ENCODE data around the gene PIH1D1. TPM values are rescaled to one million over a fixed set of nuclear protein-coding genes. Genes with fewer than 3 reads are reported as not detected.

The PIH1D1 gene
- total RNA-seq, 2 donors from 2014 or later = 128 to 132 TPM

DNA sequence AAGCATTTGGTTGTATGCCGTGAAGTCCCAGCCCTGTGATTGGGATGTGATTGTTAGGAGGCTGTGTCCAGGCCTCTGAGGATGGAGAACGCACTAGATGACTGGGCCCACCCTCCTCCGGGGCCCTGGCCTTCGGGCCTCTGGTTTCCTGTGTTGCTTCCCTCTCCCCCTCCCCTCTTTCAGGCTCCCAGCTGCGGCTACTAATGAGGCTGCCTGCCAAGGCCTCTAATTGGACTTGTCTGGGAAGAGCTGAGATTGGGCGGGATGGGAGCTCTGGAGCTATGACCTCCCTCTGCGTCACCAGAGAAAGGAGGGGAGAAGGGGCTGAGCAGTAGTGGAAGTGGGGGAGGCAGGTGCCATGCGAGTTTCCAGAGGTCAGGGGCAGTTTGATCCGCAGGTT lies 38.3 kb downstream of the PIH1D1 start:
- DNase-seq (no peak), ATAC-seq (replicated peaks in 1 of 2) (no peak)
- H3K27me3 Mint-ChIP-seq (ENCODE audit: low read depth) = peaks cover 10% of the 10 kb centered on the region
- peaks cover 36% of the 10 kb centered on the region for H3K4me1 Mint-ChIP-seq (ENCODE audit: low read depth)
- no peak overlapping the region for H3K27ac Mint-ChIP-seq
- no peak overlapping the region for H3K4me3 Mint-ChIP-seq
- H3K9me3 Mint-ChIP-seq = no peaks in the 10 kb centered on the region
- no peaks in the 10 kb centered on the region for H3K36me3 Mint-ChIP-seq (ENCODE audit: insufficient read depth in 2 of 2)

DNA sequence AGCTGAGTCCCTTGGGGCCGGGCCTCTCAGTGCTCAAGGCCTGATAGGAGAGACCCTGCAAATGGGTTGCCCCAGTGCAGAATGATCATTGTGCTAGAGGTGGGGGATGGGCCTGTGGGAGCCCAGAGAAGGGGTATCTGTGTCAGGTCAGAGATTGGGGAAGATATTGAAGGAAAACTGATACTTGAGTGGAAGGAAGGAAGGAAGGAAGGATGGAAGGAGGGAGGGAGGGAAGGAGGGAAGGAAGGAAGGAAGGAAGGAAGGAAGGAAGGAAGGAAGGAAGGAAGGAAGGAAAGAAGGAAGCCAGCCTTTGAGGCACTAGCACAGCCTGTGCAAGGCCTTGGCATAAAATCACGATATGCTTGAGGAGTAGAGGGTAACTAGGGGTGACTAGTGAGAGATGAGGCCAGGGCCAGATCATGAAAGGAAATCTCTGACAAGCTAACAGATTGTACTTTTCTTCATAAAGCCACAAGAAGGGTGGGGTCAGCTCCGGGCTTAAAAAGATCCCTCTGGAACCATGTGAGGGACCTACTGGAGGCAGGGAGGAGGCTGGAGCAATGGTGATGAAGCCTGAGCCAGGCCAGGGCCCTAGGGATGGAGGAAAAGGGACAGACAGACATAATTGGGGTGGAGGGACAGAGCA lies 39.8 kb downstream of the PIH1D1 start:
- peaks cover 48% of the 10 kb centered on the region for H3K4me1 Mint-ChIP-seq (ENCODE audit: low read depth)
- H3K36me3 Mint-ChIP-seq (ENCODE audit: insufficient read depth in 2 of 2) = no peaks in the 10 kb centered on the region
- H3K9me3 Mint-ChIP-seq = no peaks in the 10 kb centered on the region
- no peak overlapping the region for H3K27ac Mint-ChIP-seq
- DNase-seq (no peak), ATAC-seq (replicated peaks in 1 of 2) (no peak)
- no peak overlapping the region for H3K4me3 Mint-ChIP-seq
- H3K27me3 Mint-ChIP-seq (ENCODE audit: low read depth) = no peaks in the 10 kb centered on the region

DNA sequence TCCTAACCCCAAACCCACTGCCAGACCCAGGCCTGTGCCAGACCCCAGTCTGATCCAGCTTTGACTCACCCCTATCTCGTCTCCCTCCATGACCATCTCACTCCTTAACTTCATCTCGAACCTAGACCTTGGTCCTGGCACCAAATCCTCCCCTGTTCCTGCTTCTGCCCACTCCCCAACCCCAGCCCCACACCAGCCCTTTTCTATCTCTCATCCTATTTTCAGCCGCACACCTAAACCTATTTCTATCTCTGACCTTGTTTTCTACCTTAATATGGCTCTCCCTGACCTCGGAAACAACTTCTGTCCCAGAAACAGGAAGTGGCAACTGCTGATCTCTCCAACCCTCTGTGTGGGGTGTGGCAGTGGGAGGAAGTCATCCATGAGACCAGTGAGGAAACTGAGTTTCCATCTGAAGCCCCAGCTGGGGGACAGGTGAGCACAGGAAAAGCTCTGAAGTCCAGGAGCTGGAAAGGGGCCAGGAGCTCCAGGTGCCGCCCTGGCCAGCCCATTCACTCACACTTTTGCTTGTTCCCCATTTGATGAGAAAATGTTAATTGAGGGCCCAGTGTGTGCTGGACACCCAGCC lies 42.1 kb downstream of the PIH1D1 start:
- Mint-ChIP-seq H3K36me3 (ENCODE audit: insufficient read depth in 2 of 2) (no peaks in the 10 kb centered on the region), H3K4me1 (ENCODE audit: low read depth) (peaks cover 48% of the 10 kb centered on the region), H3K9me3 (no peaks in the 10 kb centered on the region), H3K27me3 (ENCODE audit: low read depth) (no peaks in the 10 kb centered on the region), H3K27ac (peak overlapping the region; percentile 47), H3K4me3 (peak overlapping the region; percentile 41 to 58)
- DNase-seq (no peak), ATAC-seq (replicated peaks in 1 of 2) (peak; percentile 53 to 69)

DNA sequence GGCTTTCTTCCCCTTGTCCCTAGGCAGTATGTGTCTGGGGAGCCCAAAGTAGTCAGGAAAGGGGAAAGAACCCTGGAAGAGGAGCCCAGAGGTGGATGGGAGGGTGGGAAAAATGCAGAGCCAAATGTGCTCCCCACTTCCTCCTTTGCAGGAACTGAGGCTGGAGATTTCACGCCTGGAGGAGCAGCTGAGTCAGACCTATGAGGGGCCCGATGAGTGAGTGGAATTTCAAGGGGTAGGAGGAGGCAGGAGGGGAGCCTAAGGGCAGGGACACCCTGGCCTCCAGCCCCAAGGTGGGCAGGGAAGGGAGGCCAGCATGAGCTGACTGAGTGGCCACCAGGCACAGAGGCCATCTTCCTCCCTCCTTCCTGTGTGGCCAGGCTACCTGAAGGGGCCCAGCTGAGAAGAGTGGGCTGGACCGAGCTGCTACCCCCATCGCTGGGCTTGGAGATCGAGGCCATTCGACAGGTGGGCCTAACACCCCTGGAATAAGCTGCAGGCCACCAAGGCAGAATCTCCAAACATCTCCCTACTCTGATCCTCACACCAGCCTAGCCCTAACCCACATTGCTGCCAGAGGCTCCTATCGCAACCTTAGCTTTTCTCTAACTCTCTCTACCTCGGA lies 42.7 kb downstream of the PIH1D1 start:
- H3K36me3 Mint-ChIP-seq (ENCODE audit: insufficient read depth in 2 of 2) = no peaks in the 10 kb centered on the region
- H3K27me3 Mint-ChIP-seq (ENCODE audit: low read depth) = no peaks in the 10 kb centered on the region
- peak overlapping the region; percentile 47 for H3K27ac Mint-ChIP-seq
- H3K4me3 Mint-ChIP-seq = peak overlapping the region; percentile 41 to 58
- DNase-seq = no peak
- peaks cover 48% of the 10 kb centered on the region for H3K4me1 Mint-ChIP-seq (ENCODE audit: low read depth)
- H3K9me3 Mint-ChIP-seq = no peaks in the 10 kb centered on the region
- no peak for ATAC-seq (replicated peaks in 1 of 2)

DNA sequence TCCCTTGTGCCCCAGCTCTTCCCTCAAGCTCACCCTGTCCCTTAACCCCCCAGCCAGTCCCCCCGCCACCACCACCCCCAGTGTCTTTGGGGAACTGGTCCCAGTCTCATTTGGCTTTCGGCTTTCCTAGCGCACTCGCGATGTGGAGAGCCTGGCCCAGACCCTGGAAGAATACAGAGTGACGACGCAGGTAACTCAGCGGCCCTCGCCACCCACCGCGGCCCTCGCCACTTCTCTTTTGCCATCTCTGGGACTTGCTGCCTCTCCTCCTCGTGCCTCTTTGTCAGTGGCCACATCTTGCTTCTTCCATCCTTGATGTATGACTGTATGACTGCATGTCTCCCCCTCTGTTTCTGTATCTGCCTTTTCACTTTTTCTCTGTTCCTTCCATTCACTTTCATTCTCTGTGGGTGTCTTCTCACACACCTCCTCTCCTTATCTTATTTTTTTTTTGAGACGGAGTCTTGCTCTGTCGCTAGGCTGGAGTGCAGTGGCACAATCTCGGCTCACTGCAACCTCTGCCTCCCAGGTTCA lies 44.1 kb downstream of the PIH1D1 start:
- H3K9me3 Mint-ChIP-seq = no peaks in the 10 kb centered on the region

DNA sequence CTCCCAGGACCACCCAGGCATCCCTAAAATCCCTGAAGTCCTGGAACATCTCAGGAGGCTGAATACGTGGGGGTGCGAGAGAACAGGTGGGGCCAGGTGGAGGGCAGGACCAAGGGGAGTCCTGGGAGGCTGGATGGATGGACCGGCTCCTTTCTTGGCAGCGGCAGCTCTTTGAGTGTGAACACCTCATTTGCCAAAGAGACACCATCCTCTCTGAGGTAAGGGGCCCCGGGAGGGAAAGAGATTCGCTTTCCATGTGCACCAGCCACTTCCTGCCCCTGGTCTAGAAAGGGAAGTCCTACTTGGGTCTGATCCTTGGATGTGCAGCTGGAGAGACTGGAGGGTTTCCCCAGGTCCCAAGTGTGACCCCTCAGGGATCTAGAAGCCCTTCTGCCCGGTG lies 44.5 kb downstream of the PIH1D1 start:
- no peaks in the 10 kb centered on the region for H3K36me3 Mint-ChIP-seq (ENCODE audit: insufficient read depth in 2 of 2)
- H3K4me1 Mint-ChIP-seq (ENCODE audit: low read depth) = peaks cover 44% of the 10 kb centered on the region
- no peaks in the 10 kb centered on the region for H3K27me3 Mint-ChIP-seq (ENCODE audit: low read depth)
- no peaks in the 10 kb centered on the region for H3K9me3 Mint-ChIP-seq
- ATAC-seq (replicated peaks in 1 of 2) (no peak), DNase-seq (no peak)
- H3K4me3 Mint-ChIP-seq = no peak overlapping the region
- H3K27ac Mint-ChIP-seq = no peak overlapping the region

More for the DNA sequence above, 44.1 kb downstream of the PIH1D1 start:
- no peak overlapping the region for H3K27ac Mint-ChIP-seq
- no peaks in the 10 kb centered on the region for H3K36me3 Mint-ChIP-seq (ENCODE audit: insufficient read depth in 2 of 2)
- peak overlapping the region in 1 of 2 donors; percentile 25 for H3K4me3 Mint-ChIP-seq
- no peak for DNase-seq
- peaks cover 48% of the 10 kb centered on the region for H3K4me1 Mint-ChIP-seq (ENCODE audit: low read depth)
- ATAC-seq (replicated peaks in 1 of 2) = peak; percentile 22 to 25
- H3K27me3 Mint-ChIP-seq (ENCODE audit: low read depth) = no peaks in the 10 kb centered on the region

DNA sequence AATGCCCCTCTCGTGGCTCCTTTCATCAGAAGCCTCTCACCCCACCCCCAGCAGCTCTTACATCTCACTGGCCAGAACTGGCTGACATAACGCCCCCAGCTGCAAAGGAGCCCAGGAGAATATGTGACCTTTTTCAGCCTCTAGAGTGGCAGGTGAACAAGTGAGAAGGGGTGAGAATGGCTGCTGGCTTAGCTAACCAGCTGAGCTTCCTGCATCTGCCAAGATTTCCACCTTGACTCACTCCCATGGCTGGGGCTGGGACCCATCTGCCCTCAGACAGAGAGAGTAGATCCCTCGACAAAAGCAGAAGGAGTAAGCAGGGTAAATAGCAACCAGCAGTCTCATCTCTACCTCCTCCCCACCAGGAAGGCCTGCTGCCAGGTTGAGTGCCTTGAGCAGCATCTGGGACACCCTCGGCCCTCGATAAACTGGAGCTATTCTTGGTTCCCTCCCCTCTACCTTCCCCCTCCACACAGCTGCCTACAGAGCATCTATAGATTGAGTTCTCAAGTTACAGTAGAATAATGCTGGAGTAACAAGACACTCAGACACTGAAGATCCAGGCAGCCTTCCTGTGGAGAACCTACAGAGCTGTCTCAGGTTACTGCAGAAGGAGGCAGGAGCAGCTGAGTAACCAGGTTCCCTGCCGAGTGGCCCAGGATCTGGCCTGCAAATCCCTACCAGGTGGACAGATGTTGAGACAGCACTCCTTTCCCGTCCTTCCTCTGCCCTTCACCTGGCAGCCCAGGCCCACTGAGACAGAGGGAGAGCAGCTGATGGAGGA lies 48.0 kb downstream of the PIH1D1 start:
- ATAC-seq (replicated peaks in 1 of 2) = no peak
- no peaks in the 10 kb centered on the region for H3K9me3 Mint-ChIP-seq
- H3K27ac Mint-ChIP-seq = no peak overlapping the region

DNA sequence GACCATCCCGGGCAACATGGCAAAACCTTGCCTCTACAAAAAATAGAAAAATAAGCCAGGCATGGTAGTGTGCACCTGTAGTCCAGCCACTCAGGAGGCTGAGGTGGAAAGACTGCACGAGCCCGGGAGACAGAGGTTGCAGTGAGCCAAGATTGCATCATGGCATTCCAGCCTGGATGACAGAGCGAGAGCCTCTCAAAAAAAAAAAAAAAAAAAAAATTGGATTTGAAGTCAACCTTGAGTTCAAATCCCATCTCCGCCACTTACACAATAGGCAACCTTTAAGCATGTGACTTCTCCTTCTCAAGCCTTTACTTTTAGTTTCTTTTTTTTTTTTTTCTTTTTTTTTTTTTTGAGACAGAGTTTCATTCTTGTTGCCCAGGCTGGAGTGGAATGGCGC lies 51.6 kb downstream of the PIH1D1 start:
- Mint-ChIP-seq H3K27me3 (ENCODE audit: low read depth) (no peaks in the 10 kb centered on the region), H3K27ac (no peak overlapping the region), H3K9me3 (no peaks in the 10 kb centered on the region), H3K36me3 (ENCODE audit: insufficient read depth in 2 of 2) (no peaks in the 10 kb centered on the region), H3K4me3 (no peak overlapping the region), H3K4me1 (ENCODE audit: low read depth) (peaks cover 13% of the 10 kb centered on the region)
- ATAC-seq (replicated peaks in 1 of 2) (no peak), DNase-seq (no peak)

More for the DNA sequence above, 48.0 kb downstream of the PIH1D1 start:
- peaks cover 19% of the 10 kb centered on the region for H3K4me1 Mint-ChIP-seq (ENCODE audit: low read depth)
- no peak for DNase-seq
- H3K36me3 Mint-ChIP-seq (ENCODE audit: insufficient read depth in 2 of 2) = no peaks in the 10 kb centered on the region
- no peak overlapping the region for H3K4me3 Mint-ChIP-seq
- H3K27me3 Mint-ChIP-seq (ENCODE audit: low read depth) = no peaks in the 10 kb centered on the region

DNA sequence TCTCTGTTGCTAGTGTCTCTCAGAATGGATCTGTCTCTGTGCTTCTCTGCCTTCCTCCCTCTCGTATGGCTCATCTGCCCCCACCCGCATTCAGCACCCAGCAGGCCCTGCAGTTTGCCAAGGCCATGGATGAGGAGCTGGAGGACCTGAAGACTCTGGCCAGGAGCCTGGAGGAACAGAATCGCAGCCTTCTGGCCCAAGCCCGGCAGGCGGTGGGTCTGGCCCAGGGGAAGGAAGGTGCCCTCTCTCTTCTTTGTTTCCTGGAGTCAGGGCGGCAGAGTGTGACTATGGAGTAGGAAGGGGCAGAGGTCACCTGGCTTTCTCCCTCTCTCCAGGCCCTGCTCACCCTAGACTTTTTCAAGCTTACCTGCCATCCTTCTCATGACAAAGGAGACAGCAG lies 52.7 kb downstream of the PIH1D1 start:
- H3K4me3 Mint-ChIP-seq = no peak overlapping the region
- no peak for DNase-seq
- H3K36me3 Mint-ChIP-seq (ENCODE audit: insufficient read depth in 2 of 2) = no peaks in the 10 kb centered on the region
- H3K9me3 Mint-ChIP-seq = no peaks in the 10 kb centered on the region
- ATAC-seq (replicated peaks in 1 of 2) = no peak
- no peaks in the 10 kb centered on the region for H3K27me3 Mint-ChIP-seq (ENCODE audit: low read depth)
- no peak overlapping the region for H3K27ac Mint-ChIP-seq
- H3K4me1 Mint-ChIP-seq (ENCODE audit: low read depth) = peaks cover 13% of the 10 kb centered on the region

DNA sequence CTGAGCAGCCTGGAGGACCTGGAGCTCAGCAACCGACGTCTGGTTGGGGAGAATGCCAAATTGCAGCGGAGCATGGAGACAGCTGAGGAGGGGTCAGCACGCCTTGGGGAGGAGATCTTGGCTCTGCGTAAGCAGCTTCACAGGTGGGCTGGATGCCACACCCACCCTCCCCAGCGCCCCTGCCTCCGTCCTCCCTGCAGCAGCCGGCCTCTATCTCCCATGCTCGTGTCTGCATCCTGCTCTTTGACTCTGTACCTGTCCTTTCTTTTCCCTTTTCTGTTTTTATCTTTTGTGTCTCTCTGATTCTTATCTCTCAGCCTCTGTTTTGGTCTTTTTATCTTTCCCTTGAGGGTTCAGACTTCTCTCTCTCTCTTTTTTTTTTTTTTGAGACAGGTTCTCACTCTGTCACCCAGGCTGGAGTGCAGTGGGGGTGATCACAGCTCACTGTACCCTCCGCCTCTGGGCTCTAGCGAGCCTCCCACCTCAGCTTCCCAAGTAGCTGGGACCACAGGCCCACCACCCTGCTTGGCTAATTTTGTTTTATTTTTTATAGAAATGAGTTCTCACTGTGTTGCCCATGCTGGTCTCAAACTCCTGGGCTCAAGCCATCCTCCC lies 53.5 kb downstream of the PIH1D1 start:
- no peak for DNase-seq
- Mint-ChIP-seq H3K9me3 (no peaks in the 10 kb centered on the region), H3K27me3 (ENCODE audit: low read depth) (no peaks in the 10 kb centered on the region), H3K4me3 (peak overlapping the region in 1 of 2 donors; percentile 27), H3K27ac (no peak overlapping the region), H3K4me1 (ENCODE audit: low read depth) (peaks cover 13% of the 10 kb centered on the region), H3K36me3 (ENCODE audit: insufficient read depth in 2 of 2) (no peaks in the 10 kb centered on the region)
- no peak for ATAC-seq (replicated peaks in 1 of 2)

DNA sequence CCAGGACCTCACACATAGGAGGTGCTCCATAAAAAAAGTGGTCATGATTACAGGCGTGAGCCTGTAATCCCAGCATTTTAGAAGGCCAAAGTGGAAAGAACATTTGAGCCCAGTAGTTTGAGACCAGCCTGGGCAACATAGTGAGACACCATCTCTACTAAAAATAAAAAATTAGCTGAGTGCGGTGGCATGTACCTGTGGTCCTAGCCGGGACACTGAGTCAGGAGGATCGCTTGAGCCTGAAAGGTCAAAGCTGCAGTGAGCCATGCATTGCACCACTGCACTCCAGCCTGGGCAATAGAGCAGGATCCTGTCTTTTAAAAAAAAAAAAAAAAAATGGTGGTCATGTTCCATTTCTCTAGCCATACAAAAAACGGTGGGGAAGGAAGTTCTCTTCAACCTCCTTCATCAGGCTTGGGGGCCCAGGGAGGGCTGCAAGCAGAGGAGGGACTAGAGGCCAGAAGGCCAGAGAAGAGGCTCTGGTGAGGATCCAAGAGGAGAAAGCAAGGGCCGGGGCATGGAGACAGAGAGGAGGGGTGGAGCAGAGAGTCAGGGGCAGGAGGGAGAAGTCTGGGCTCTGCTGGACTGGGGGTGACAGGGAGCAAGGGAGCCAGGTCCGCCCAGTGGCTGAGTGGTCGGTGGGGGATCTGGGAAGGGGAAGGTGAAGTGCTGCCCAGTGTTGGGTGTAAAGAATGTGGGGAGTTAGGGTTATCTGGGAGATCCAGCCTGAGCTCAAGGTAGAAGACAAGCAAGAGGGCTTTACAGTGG lies 54.7 kb downstream of the PIH1D1 start:
- Mint-ChIP-seq H3K36me3 (ENCODE audit: insufficient read depth in 2 of 2) (no peaks in the 10 kb centered on the region), H3K27ac (no peak overlapping the region), H3K9me3 (no peaks in the 10 kb centered on the region), H3K27me3 (ENCODE audit: low read depth) (peaks cover 4% of the 10 kb centered on the region), H3K4me1 (ENCODE audit: low read depth) (peaks cover 18% of the 10 kb centered on the region), H3K4me3 (no peak overlapping the region)
- DNase-seq (no peak), ATAC-seq (replicated peaks in 1 of 2) (no peak)
